Measurements from ENCODE around the gene HAGHL.

Gene HAGHL

GRCh38 chr16:678858-679813 lies 47.8 kb upstream of the HAGHL start:
- Histone ChIP-seq H3K79me2 (ENCODE audit: insufficient read depth, low read length) (0 out of 2 replicates have a peak, but pooled peaks cover 8% of the 10 kb centered on the region), H3K27ac (ENCODE audit: low read depth, low read length, poor library complexity, severe bottlenecking) (peak overlapping the region; percentile 75), H3F3A (ENCODE audit: insufficient read depth, low read length) (no peaks in the 10 kb centered on the region), H2AFZ (ENCODE audit: low read length) (no peak overlapping the region), H4K20me1 (ENCODE audit: insufficient read depth, low read length) (no peaks in the 10 kb centered on the region), H3K27me3 (ENCODE audit: insufficient read depth, low read length) (no peaks in the 10 kb centered on the region), H3K36me3 (ENCODE audit: insufficient read depth, low read length) (peaks cover 29% of the 10 kb centered on the region), H3K4me3 (ENCODE audit: low read depth, low read length, poor library complexity, severe bottlenecking) (peak overlapping the region; percentile 69), H3K4me2 (ENCODE audit: low read length) (peak overlapping the region; percentile 98), H3K9me2 (ENCODE audit: low read depth, low read length) (no peaks in the 10 kb centered on the region), H3K4me1 (ENCODE audit: insufficient read depth, low read length, severe bottlenecking) (peaks cover 46% of the 10 kb centered on the region), H3K9ac (ENCODE audit: low read length) (peak overlapping the region; percentile 82), H3K9me3 (ENCODE audit: low read length) (no peaks in the 10 kb centered on the region)
- no peak for TF ChIP-seq CTCF (IDR thresholded peaks at IDR 0.05; ENCODE audit: low read length)
- TF ChIP-seq EZH2 (IDR thresholded peaks at IDR 0.05; ENCODE audit: borderline replicate concordance, low read length), result no peak

GRCh38 chr16:679814-680624 lies 46.9 kb upstream of the HAGHL start, which contains the start of gene STUB1:
Gene STUB1, plus strand, starts transcription at chr16:680410. Its CDS starts 116 bp downstream, at chr16:680526.
- Histone ChIP-seq H3K4me3 (ENCODE audit: low read depth, low read length, poor library complexity, severe bottlenecking) (peak within 1 kb of the TSS; percentile 86), H3K9ac (ENCODE audit: low read length) (peak within 1 kb of the TSS; percentile 86), H3K27me3 (ENCODE audit: insufficient read depth, low read length) (no peaks in the 10 kb centered on the region), H3K9me2 (ENCODE audit: low read depth, low read length) (no peaks in the 10 kb centered on the region), H3K4me2 (ENCODE audit: low read length) (peak within 1 kb of the TSS; percentile 98), H3K4me1 (ENCODE audit: insufficient read depth, low read length, severe bottlenecking) (peaks cover 51% of the 10 kb centered on the region), H3K9me3 (ENCODE audit: low read length) (no peaks in the 10 kb centered on the region), H3K27ac (ENCODE audit: low read depth, low read length, poor library complexity, severe bottlenecking) (peak within 1 kb of the TSS; percentile 75), H2AFZ (ENCODE audit: low read length) (no peak within 1 kb of the TSS), H3K36me3 (ENCODE audit: insufficient read depth, low read length) (peaks cover 23% of the 10 kb centered on the region), H3K79me2 (ENCODE audit: insufficient read depth, low read length) (0 out of 2 replicates have a peak, but pooled peaks cover 8% of the 10 kb centered on the region), H3F3A (ENCODE audit: insufficient read depth, low read length) (no peaks in the 10 kb centered on the region), H4K20me1 (ENCODE audit: insufficient read depth, low read length) (no peaks in the 10 kb centered on the region)
- TF ChIP-seq EZH2 (IDR thresholded peaks at IDR 0.05; ENCODE audit: borderline replicate concordance, low read length) (no peak), CTCF (IDR thresholded peaks at IDR 0.05; ENCODE audit: low read length) (no peak)

GRCh38 chr16:680625-680945 lies 46.3 kb upstream of the HAGHL start:
- no peak overlapping the region for H2AFZ ChIP-seq (ENCODE audit: low read length)
- H4K20me1 ChIP-seq (ENCODE audit: insufficient read depth, low read length), result no peaks in the 10 kb centered on the region
- no peaks in the 10 kb centered on the region for H3K9me3 ChIP-seq (ENCODE audit: low read length)
- TF ChIP-seq CTCF (IDR thresholded peaks at IDR 0.05; ENCODE audit: low read length) (no peak), EZH2 (IDR thresholded peaks at IDR 0.05; ENCODE audit: borderline replicate concordance, low read length) (no peak)
- peaks cover 56% of the 10 kb centered on the region for H3K4me1 ChIP-seq (ENCODE audit: insufficient read depth, low read length, severe bottlenecking)
- H3K4me3 ChIP-seq (ENCODE audit: low read depth, low read length, poor library complexity, severe bottlenecking), result peak overlapping the region; percentile 86
- no peaks in the 10 kb centered on the region for H3K27me3 ChIP-seq (ENCODE audit: insufficient read depth, low read length)
- peak overlapping the region; percentile 55 for H3K27ac ChIP-seq (ENCODE audit: low read depth, low read length, poor library complexity, severe bottlenecking)
- 0 out of 2 replicates have a peak, but pooled peaks cover 8% of the 10 kb centered on the region for H3K79me2 ChIP-seq (ENCODE audit: insufficient read depth, low read length)
- no peaks in the 10 kb centered on the region for H3K9me2 ChIP-seq (ENCODE audit: low read depth, low read length)
- H3K9ac ChIP-seq (ENCODE audit: low read length), result peak overlapping the region; percentile 86
- H3K4me2 ChIP-seq (ENCODE audit: low read length), result peak overlapping the region; percentile 98
- no peaks in the 10 kb centered on the region for H3F3A ChIP-seq (ENCODE audit: insufficient read depth, low read length)
- peaks cover 26% of the 10 kb centered on the region for H3K36me3 ChIP-seq (ENCODE audit: insufficient read depth, low read length)

All from OCI-LY1 (cell line).